IMR-90 (cell line): ENCODE data around the gene HOXA7. TPM values are rescaled to one million over a fixed set of nuclear protein-coding genes. Genes with fewer than 3 reads are reported as not detected.

Experiments
- ATAC-seq: fragments of 200-7000 bp; cut with Tn5 transposase; 2 replicates; pipeline ENCODE4 v1.9.1; 2020; ENCODE audit warnings: low read depth, mild to moderate bottlenecking, moderate library complexity
- BruUV-seq: library from RNA; stranded (reverse); fragments of 400-500 nt; replicated peaks from 2 replicates; lab custom pipeline; 2021; lab: Mats Ljungman, UMichigan
- CTCF ChIA-PET: fragments of 300-600 bp; formaldehyde crosslinking; extraction: SDS; loops from one replicate; lab custom pipeline; 2021; ENCODE audit warnings: antibody characterized with exemption; lab: Yijun Ruan, JAX
- POLR2A ChIA-PET: fragments of 300-600 bp; sonication (Branson Sonifier 250); formaldehyde crosslinking; loops from one replicate; lab custom pipeline; 2022; ENCODE audit warnings: antibody characterized with exemption; ENCODE audit not compliant: unreplicated experiment; lab: Charles Lee
- DNase-seq: peaks from one replicate; pipeline ENCODE4 v3.0.0; 2013
- H2AFZ ChIP-seq: replicated peaks from 2 replicates; pipeline ENCODE3; 2013; ENCODE audit warnings: low read length, mild to moderate bottlenecking; ENCODE audit not compliant: poor library complexity
- H2AK5ac ChIP-seq: 2 replicates; pipeline ENCODE4 v1.6.1; 2013; ENCODE audit warnings: low read depth, low read length, inconsistent platforms
- H2AK9ac ChIP-seq: replicated peaks from 2 replicates; pipeline ENCODE3; 2013; ENCODE audit warnings: mild to moderate bottlenecking, low read depth, low read length, moderate library complexity; ENCODE audit not compliant: poor library complexity
- H2BK120ac ChIP-seq: 2 replicates; pipeline ENCODE4 v1.6.1; 2013; ENCODE audit warnings: low read depth, low read length, inconsistent platforms
- H2BK15ac ChIP-seq: 3 replicates; pipeline ENCODE4 v1.6.1; 2013; ENCODE audit warnings: low read depth, low read length, inconsistent platforms
- H2BK20ac ChIP-seq: 2 replicates; pipeline ENCODE4 v1.6.1; 2013; ENCODE audit warnings: low read depth, mild to moderate bottlenecking, inconsistent platforms, low read length, moderate library complexity
- H2BK5ac ChIP-seq: 2 replicates; pipeline ENCODE4 v1.6.1; 2013; ENCODE audit warnings: mild to moderate bottlenecking, low read depth, low read length, inconsistent platforms; ENCODE audit not compliant: poor library complexity, severe bottlenecking
- H3K14ac ChIP-seq: replicated peaks from 2 replicates; pipeline ENCODE4 v1.6.1; 2013; ENCODE audit warnings: low read depth, low read length, inconsistent platforms
- H3K18ac ChIP-seq: 2 replicates; pipeline ENCODE4 v1.6.1; 2013; ENCODE audit warnings: low read depth, low read length, control low read depth
- H3K23ac ChIP-seq: 2 replicates; pipeline ENCODE4 v1.6.1; 2013; ENCODE audit warnings: low read depth, low read length, inconsistent platforms
- H3K27ac ChIP-seq: 2 replicates; pipeline ENCODE4 v1.5.1; 2013; ENCODE audit warnings: mild to moderate bottlenecking, control low read depth, low read length; ENCODE audit not compliant: insufficient read depth
- H3K27me3 ChIP-seq: 2 replicates; pipeline ENCODE4 v1.6.1; 2013; ENCODE audit warnings: low read length; ENCODE audit not compliant: control insufficient read depth, insufficient read depth
- H3K36me3 ChIP-seq: 2 replicates; pipeline ENCODE4 v1.6.1; 2013; ENCODE audit warnings: low read length, mixed read lengths; ENCODE audit not compliant: control insufficient read depth, insufficient read depth
- H3K4ac ChIP-seq: 2 replicates; pipeline ENCODE4 v1.6.1; 2013; ENCODE audit warnings: low read depth, low read length, inconsistent platforms
- H3K4me1 ChIP-seq: 2 replicates; pipeline ENCODE4 v1.6.1; 2013; ENCODE audit warnings: low read length, mixed read lengths; ENCODE audit not compliant: control insufficient read depth, insufficient read depth
- H3K4me2 ChIP-seq: 2 replicates; pipeline ENCODE4 v1.6.1; 2013; ENCODE audit warnings: low read depth, mild to moderate bottlenecking, control low read depth, low read length, moderate library complexity
- H3K4me3 ChIP-seq: 2 replicates; pipeline ENCODE4 v1.5.1; 2013; ENCODE audit warnings: low read depth, mild to moderate bottlenecking, control low read depth, low read length, moderate library complexity; ENCODE audit not compliant: insufficient read depth
- H3K56ac ChIP-seq: 2 replicates; pipeline ENCODE4 v1.6.1; 2013; ENCODE audit warnings: low read length, inconsistent platforms; ENCODE audit not compliant: insufficient read depth; ENCODE audit errors: extremely low read depth
- H3K79me1 ChIP-seq, 2 experiments: 2 replicates each; pipeline ENCODE4 v1.6.1; 2013; ENCODE audit warnings: low read length in 2 of 2, inconsistent platforms in 1 of 2, low read depth in 1 of 2
- H3K9ac ChIP-seq: 2 replicates; pipeline ENCODE4 v1.6.1; 2013; ENCODE audit warnings: low read depth, low read length, control low read depth
- H3K9me1 ChIP-seq: 2 replicates; pipeline ENCODE4 v1.6.1; 2013; ENCODE audit warnings: low read length, inconsistent platforms; ENCODE audit not compliant: insufficient read depth
- H3K9me3 ChIP-seq: 2 replicates; pipeline ENCODE4 v1.6.1; 2013; ENCODE audit warnings: low read length; ENCODE audit not compliant: control insufficient read depth, insufficient read depth
- H4K20me1 ChIP-seq: 2 replicates; pipeline ENCODE4 v1.6.1; 2013; ENCODE audit warnings: low read length, inconsistent platforms; ENCODE audit not compliant: insufficient read depth
- H4K5ac ChIP-seq: 2 replicates; pipeline ENCODE4 v1.6.1; 2013; ENCODE audit warnings: mild to moderate bottlenecking, low read depth, low read length, control low read depth
- H4K8ac ChIP-seq, 2 experiments: 2 replicates each; pipeline ENCODE4 v1.6.1; 2013; ENCODE audit warnings: low read depth in 2 of 2, low read length in 2 of 2, control low read depth in 1 of 2, inconsistent platforms in 1 of 2
- H4K91ac ChIP-seq: 2 replicates; pipeline ENCODE4 v1.6.1; 2013; ENCODE audit warnings: low read depth, low read length, inconsistent platforms; ENCODE audit not compliant: insufficient read depth
- CEBPB ChIP-seq: IDR thresholded peaks from 2 replicates; pipeline ENCODE4 v1.6.1; 2012; ENCODE audit warnings: low read depth, low read length, improper control_type of control experiment
- POLR2A ChIP-seq: IDR thresholded peaks from 2 replicates; pipeline ENCODE4 v1.6.1; 2012; ENCODE audit warnings: mild to moderate bottlenecking, low read depth, low read length
- RCOR1 ChIP-seq: IDR thresholded peaks from 2 replicates; pipeline ENCODE4 v1.6.1; 2012; ENCODE audit warnings: mild to moderate bottlenecking, low read length, improper control_type of control experiment; ENCODE audit not compliant: insufficient replicate concordance
- WGBS, 2 experiments: methylation state at CpG; one replicate each; pipeline versions ENCODE4 v1.1.5 to v1.1.7; 2013; ENCODE audit warnings: missing lambda C conversion rate in 2 of 2; ENCODE audit not compliant: insufficient read length in 1 of 2; ENCODE audit errors: extremely low coverage in 2 of 2; 5-methylcytosine and 5-hydroxymethylcytosine counted together
- dilution Hi-C: fragments of 300-500 bp; cut with HindIII; formaldehyde crosslinking; loops from one replicate; pipeline ENCODE4 v1.14.3; 2018; ENCODE audit warnings: low sequenced_read_pairs; ENCODE audit not compliant: unreplicated experiment
- in situ Hi-C: fragments of 300-500 bp; cut with MboI; formaldehyde crosslinking; loops from 3 replicates; pipeline ENCODE4 v1.14.3; 2019; ENCODE audit warnings: low sequenced_read_pairs, inconsistent platforms, mixed read lengths
- intact Hi-C: fragments of 100-400 bp; cut with micrococcal nuclease; formaldehyde crosslinking; loops from 2 replicates; pipeline ENCODE4 v1.10.0; 2022
- microRNA-seq, 2 experiments: library from miRNA; stranded (forward) in 1 of 2; unstranded in 1 of 2; fragments of 10-50 nt in 1 of 2; fragments of <30 nt in 1 of 2; gene quantifications in 1 of 2; microRNA quantifications in 1 of 2; one replicate each; pipeline versions ENCODE3 to v1.1.0; 2013 to 2020; ENCODE audit not compliant: insufficient read depth in 1 of 2, insufficient read length in 1 of 2, unreplicated experiment in 1 of 2
- polyA plus RNA-seq, 3 experiments: library from polyadenylated mRNA; depleted of rRNA; stranded (reverse); fragments of >200 nt; gene quantifications; 2 replicates each; pipeline ENCODE4 v1.2.3, GENCODE V29; 2012; ENCODE audit warnings: low replicate concordance in 1 of 3
- small RNA-seq, 5 experiments: library from RNA; depleted of rRNA; stranded (forward); fragments of <200 nt; gene quantifications; one replicate each; pipeline ENCODE3, GENCODE V24; 2012
- total RNA-seq: library from RNA; depleted of rRNA; stranded (reverse); fragments of >200 nt; gene quantifications from 2 replicates; pipeline ENCODE4 v1.2.3, GENCODE V29; 2012; rRNA removed

Gene HOXA7
- total and polyA plus RNA-seq, 2 of the 4 experiments (the other 2 are of a cell fraction), result 0.18 to 1.7 TPM

DNA sequence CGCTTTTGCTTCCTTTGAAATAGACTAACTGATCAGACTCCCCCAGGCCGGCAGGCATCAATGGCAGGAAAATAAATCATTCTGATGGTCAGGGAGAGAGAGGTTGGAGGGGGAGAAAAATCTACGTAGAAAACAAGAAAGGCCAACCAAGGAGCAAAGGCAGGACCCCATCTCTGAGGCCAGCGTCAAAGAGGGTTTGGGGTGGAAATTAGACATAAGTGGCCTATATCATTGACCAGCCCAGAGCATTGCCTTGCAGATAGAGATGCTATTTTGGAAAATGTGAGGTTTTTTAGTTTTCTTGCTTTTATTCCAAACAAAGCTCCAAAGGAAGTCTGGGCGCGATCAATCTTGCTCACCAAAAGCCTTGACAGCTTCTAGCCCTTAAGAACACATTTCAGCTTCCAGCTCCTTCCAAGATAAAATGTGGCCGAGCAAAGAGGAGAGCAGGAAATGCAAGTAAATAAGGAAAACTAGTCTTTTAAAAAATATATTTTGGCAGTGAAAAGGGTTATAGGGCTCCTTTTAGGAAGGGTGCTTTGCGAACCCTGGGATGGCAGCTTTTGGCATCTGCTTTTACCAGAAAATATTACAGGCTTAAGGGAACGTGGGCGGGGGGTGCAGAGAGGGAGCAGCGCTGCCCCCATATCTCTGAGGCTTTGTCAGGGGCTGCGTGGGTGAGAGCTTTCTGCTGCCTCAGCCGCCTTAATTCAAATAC, 52.0 kb downstream of the HOXA7 start:
- TF ChIP-seq CEBPB (no peak), RCOR1 (no peak), POLR2A (peak; percentile 19; the same call in 1 of the 2 replicates)

More for the DNA sequence above, 52.0 kb downstream of the HOXA7 start:
- Histone ChIP-seq H3K79me1 (peaks cover 0 to 26% of the 10 kb centered on the region in 2 experiments; a peak in 2 of 4 replicates), H3K4me1 (peaks cover 43% of the 10 kb centered on the region), H3K4me3 (no peak overlapping the region), H3K14ac (peak overlapping the region; percentile 81), H3K4me2 (peak overlapping the region; percentile 96), H4K91ac (peak overlapping the region; percentile 86), H2BK20ac (peak overlapping the region; percentile 82; the same call in 1 of the 2 replicates), H3K9me3 (no peaks in the 10 kb centered on the region), H3K27me3 (no peaks in the 10 kb centered on the region), H4K5ac (peak overlapping the region; percentile 8), H3K27ac (peak overlapping the region; percentile 96), H4K8ac (peak overlapping the region; percentile 20 to 84), H2BK120ac (peak overlapping the region; percentile 84), H2BK5ac (peak overlapping the region; percentile 95), H2AFZ (peak overlapping the region; percentile 2), H3K36me3 (peaks cover 10% of the 10 kb centered on the region; the same call in 1 of the 2 replicates), H3K9me1 (peaks cover 5% of the 10 kb centered on the region; the same call in 1 of the 2 replicates), H3K56ac (peak overlapping the region; percentile 76), H3K18ac (peak overlapping the region; percentile 84), H3K9ac (peak overlapping the region; percentile 93), H2AK5ac (peak overlapping the region; percentile 36; the same call in 1 of the 2 replicates), H4K20me1 (peaks cover 5% of the 10 kb centered on the region; the same call in 1 of the 2 replicates), H3K23ac (peak overlapping the region; percentile 96), H2BK15ac (peak overlapping the region; percentile 80), H2AK9ac (peak overlapping the region; percentile 35), H3K4ac (peak overlapping the region; percentile 91)
- ChIA-PET CTCF (interaction anchor here (0.8 to 1.7 kb wide), 2 partner anchors 18 to 247 kb away, joined by 3 to 5 read pairs; no protein-coding TSS in a partner anchor), POLR2A (interaction anchor here (0.7 kb wide), 1 partner anchor 15 kb away, joined by 3 read pairs; no protein-coding TSS in a partner anchor)
- intact Hi-C loops, result loop anchor here (1.0 kb wide), 1 partner anchor 11 kb away; no protein-coding TSS in a partner anchor
- DNase-seq (peak; percentile 78), ATAC-seq (no peak)
- in situ Hi-C loops, result loop anchor here (5.0 to 10.0 kb wide), 4 partner anchors 38 to 1242 kb away; partner anchors contain the start of gene HOXA5
- 13% methylated on average over 3 of the region's 13 CpGs; no CpG with 5 or more reads in 1 of the 2 experiments for WGBS, 2 experiments
- BruUV-seq, result no TSS peak
- dilution Hi-C loops, result no loop called here

Small RNA genes within 50 kb of the gene (microRNA-seq; reads per million reads assigned to microRNA genes)
- gene AC004080.5 (ENCODE audit: insufficient read depth, insufficient read length) (not detected), gene MIR196B (ENCODE audit: unreplicated experiment) (6.9 reads per million, percentile 15 among the genes with 10 or more reads in this experiment), gene RF02140 (ENCODE audit: insufficient read depth, insufficient read length) (not detected), gene RF02141 (ENCODE audit: insufficient read depth, insufficient read length) (not detected)

Small RNA genes within 50 kb of the gene (small RNA-seq; reads per million reads assigned to genes)
- gene AC004080.5 (0 reads per million in 5 experiments), gene RF02140 (0 reads per million in 5 experiments), gene RF02141 (0 reads per million in 5 experiments)

Other genes with a start within 250 kb of the HOXA7 start
- 0.54 and 0.83 TPM in 2 replicates for gene HOXA1, start 60.7 kb downstream of the HOXA7 start, total RNA-seq
- 1.7 and 1.8 TPM in 2 replicates for gene HOXA1, start 60.7 kb downstream of the HOXA7 start, polyA plus RNA-seq (2012; rRNA removed)
- 1.6 and 1.7 TPM in 2 replicates for gene HOXA2, start 54.0 kb downstream of the HOXA7 start, total RNA-seq
- 2.4 and 3.9 TPM in 2 replicates for gene HOXA2, start 54.0 kb downstream of the HOXA7 start, polyA plus RNA-seq (2012; rRNA removed)
- 0.36 and 1.1 TPM in 2 replicates for gene HOXA4, start 25.9 kb downstream of the HOXA7 start, total RNA-seq
- 7.2 and 8.0 TPM in 2 replicates for gene HOXA4, start 25.9 kb downstream of the HOXA7 start, polyA plus RNA-seq (2012; rRNA removed)
- 19.9 and 23.9 TPM in 2 replicates for gene HOXA5, start 13.0 kb downstream of the HOXA7 start, total RNA-seq
- gene HOXA5, start 13.0 kb downstream of the HOXA7 start, polyA plus RNA-seq (2012; rRNA removed), result 28.1 and 29.4 TPM in 2 replicates
- gene HOXA6, start 8.9 kb downstream of the HOXA7 start, total RNA-seq, result 1.4 and 1.7 TPM in 2 replicates
- 1.8 and 2.1 TPM in 2 replicates for gene HOXA6, start 8.9 kb downstream of the HOXA7 start, polyA plus RNA-seq (2012; rRNA removed)
- 0.83 and 0.90 TPM in 2 replicates for gene HOXA3, start 4.1 kb downstream of the HOXA7 start, total RNA-seq
- 5.4 and 8.8 TPM in 2 replicates for gene HOXA3, start 4.1 kb downstream of the HOXA7 start, polyA plus RNA-seq (2012; rRNA removed)
- 0.18 and 0.28 TPM in 2 replicates for gene HOXA9, start 8.9 kb upstream of the HOXA7 start, total RNA-seq
- 0.32 and 0.59 TPM in 2 replicates for gene HOXA9, start 8.9 kb upstream of the HOXA7 start, polyA plus RNA-seq (2012; rRNA removed)
- gene HOXA10, start 17.6 kb upstream of the HOXA7 start, total RNA-seq, result 0.18 and 0.28 TPM in 2 replicates
- 0.10 TPM in 2 replicates for gene HOXA10, start 17.6 kb upstream of the HOXA7 start, polyA plus RNA-seq (2012; rRNA removed)
- not detected in 2 replicates for gene HOXA11, start 28.6 kb upstream of the HOXA7 start, total RNA-seq
- gene HOXA11, start 28.6 kb upstream of the HOXA7 start, polyA plus RNA-seq (2012; rRNA removed), result 0.04 and 0.05 TPM in 2 replicates
- gene HOXA13, start 43.4 kb upstream of the HOXA7 start, total RNA-seq, result not detected in 2 replicates
- not detected in 2 replicates for gene HOXA13, start 43.4 kb upstream of the HOXA7 start, polyA plus RNA-seq (2012; rRNA removed)
- gene EVX1, start 86.1 kb upstream of the HOXA7 start, total RNA-seq, result not detected in 2 replicates
- not detected in 2 replicates for gene EVX1, start 86.1 kb upstream of the HOXA7 start, polyA plus RNA-seq (2012; rRNA removed)